GM19035 (cell line): ENCODE measurements around the gene KCNK4.
A peak's percentile ranks its signal among the peaks of the same experiment; 100 is the strongest.

Experiments used
- ATAC-seq: cut with Tn5 transposase; IDR thresholded peaks from one replicate; pipeline ENCODE4 v1.9.1; 2021; ENCODE audit not compliant: unreplicated experiment

The KCNK4 gene

DNA sequence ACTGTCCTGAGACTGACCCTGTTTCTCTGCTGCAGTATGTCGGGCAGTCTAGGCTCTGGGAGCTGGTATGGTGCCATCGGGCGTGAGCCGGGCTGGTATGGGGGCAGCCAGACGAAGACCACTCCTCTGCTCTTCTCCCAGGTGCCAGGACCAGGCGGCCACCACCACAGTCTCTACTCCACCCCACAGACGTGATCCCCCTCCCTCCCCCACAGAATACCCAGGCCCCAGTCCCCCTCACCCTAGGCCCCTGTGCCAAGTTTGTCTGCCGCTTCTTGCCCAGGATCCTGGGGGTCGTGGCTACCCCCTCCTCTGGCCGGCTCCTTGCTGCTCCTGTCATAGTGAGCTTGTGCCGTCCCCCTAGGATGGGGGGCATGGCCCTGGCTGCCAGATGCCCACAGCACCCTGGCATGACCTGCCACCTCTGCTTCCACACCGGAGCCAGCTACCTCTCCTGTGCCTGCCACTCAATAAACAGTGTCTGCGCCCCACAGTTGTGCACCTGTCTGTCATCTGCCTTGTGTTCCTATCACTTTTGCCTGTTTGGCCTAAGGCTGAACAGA lies 2.0 kb upstream of the KCNK4 start:
- ATAC-seq, result no peak

GRCh38 chr11:64290352-64291261 lies 495 bp upstream of the KCNK4 start:
- ATAC-seq, result no peak

- ATAC-seq, result no peak
Observed at GRCh38 chr11:64291752-64292459, 804 bp downstream of the KCNK4 start.

GRCh38 chr11:64292460-64293254 lies 1.6 kb downstream of the KCNK4 start:
- ATAC-seq, result no peak

- ATAC-seq, result no peak
Observed at GRCh38 chr11:64294774-64295173, 3.7 kb downstream of the KCNK4 start.

GRCh38 chr11:64295760-64296159 lies 4.7 kb downstream of the KCNK4 start:
- ATAC-seq, result no peak

DNA sequence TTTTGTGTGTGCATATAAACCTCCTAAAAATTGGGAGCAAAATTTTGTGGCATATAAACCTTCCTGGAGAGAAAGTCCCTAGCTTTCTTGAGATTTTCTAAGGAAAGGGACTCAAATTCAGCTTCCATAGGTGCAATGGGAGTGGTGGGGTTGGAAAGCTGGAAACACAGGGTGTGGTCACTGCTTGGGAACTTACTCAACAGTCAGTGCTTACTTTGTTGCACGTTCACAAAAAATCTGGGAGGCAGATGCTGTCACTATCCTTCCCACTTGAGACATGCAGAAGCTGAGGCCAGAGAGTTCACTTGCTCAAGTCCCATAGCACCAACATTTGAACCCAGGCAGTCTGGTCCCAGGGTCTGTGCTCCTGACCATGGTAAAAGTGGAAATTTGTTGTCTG lies 5.1 kb downstream of the KCNK4 start:
- no peak for ATAC-seq

GRCh38 chr11:64296830-64297698 lies 6.0 kb downstream of the KCNK4 start:
- ATAC-seq, result no peak

GRCh38 chr11:64297699-64298358 lies 6.7 kb downstream of the KCNK4 start:
- no peak for ATAC-seq

DNA sequence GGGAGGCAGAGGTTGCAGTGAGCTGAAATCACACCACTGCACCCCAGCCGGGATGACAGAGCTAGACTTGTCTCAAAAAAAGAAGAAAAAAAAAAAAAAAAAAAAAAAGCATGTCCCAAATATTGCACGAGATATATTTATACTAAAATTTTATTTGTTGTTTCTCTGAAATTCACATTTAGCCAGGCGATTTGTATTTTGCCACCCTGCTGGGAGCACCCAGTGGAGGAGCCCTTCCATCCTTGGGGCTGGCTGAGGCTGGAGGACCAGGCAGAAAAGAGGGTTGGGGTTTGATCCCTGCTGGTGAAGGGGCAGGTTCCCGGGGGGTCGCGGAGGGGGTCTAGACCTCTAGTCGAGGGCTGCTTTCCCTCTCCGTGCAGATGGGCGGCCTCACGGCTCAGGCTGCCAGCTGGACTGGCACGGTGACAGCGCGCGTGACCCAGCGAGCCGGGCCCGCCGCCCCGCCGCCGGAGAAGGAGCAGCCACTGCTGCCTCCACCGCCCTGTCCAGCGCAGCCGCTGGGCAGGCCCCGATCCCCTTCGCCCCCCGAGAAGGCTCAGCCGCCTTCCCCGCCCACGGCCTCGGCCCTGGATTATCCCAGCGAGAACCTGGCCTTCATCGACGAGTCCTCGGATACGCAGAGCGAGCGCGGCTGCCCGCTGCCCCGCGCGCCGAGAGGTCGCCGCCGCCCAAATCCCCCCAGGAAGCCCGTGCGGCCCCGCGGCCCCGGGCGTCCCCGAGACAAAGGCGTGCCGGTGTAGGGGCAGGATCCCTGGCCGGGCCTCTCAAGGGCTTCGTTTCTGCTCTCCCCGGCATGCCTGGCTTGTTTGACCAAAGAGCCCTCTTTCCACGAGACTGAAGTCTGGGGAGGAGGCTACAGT lies 8.1 kb downstream of the KCNK4 start:
- no peak for ATAC-seq

GRCh38 chr11:64299847-64300648 lies 8.9 kb downstream of the KCNK4 start, which contains the start of gene CATSPERZ:
Gene CATSPERZ, plus strand, starts transcription at chr11:64300358. Its CDS starts 53 bp downstream, at chr11:64300411.
- ATAC-seq, result no peak

DNA sequence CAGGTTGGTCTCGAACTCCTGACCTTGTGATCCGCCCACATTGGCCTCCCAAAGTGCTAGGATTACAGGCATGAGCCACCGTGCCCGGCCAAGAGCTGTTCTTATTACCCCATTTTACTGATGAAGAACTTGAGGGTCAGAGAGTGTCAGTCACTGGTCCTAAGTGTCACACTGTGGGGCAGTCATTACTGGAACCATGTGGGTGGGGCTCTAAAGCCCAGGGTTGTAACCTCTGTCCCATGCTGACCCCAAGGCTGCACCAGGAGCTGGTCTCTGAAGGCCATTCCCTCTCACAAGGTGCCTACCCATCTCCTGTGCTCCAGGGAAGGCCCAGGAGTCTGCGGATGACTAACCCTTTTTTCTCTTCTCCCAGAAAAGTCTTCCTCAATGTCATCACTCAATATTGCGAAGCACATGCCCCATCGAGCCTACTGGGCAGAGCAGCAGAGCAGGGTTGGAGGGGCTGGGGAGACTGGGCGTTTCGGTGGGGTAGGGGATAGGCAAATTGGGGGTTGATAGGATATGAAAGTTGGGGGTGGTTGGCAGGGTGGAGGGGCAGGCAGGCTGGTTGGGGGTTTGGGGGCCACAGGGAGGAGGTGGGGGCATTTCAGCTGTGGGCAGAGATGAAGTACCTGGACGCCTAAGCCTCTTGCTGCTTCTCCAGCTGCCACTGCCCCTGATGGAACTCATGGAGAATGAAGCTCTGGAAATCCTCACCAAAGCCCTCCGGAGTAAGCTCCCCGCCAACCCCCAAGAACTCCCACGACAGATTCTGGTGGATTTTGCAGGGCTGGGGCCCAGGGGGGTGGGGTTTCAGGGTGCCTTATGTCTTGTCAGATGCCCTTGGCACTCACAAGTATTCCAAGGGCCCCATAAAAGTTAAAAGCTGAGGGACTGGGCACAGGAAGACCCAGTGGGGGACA lies 12.3 kb downstream of the KCNK4 start:
- no peak for ATAC-seq

GRCh38 chr11:64304032-64304315 lies 12.9 kb downstream of the KCNK4 start:
- no peak for ATAC-seq

DNA sequence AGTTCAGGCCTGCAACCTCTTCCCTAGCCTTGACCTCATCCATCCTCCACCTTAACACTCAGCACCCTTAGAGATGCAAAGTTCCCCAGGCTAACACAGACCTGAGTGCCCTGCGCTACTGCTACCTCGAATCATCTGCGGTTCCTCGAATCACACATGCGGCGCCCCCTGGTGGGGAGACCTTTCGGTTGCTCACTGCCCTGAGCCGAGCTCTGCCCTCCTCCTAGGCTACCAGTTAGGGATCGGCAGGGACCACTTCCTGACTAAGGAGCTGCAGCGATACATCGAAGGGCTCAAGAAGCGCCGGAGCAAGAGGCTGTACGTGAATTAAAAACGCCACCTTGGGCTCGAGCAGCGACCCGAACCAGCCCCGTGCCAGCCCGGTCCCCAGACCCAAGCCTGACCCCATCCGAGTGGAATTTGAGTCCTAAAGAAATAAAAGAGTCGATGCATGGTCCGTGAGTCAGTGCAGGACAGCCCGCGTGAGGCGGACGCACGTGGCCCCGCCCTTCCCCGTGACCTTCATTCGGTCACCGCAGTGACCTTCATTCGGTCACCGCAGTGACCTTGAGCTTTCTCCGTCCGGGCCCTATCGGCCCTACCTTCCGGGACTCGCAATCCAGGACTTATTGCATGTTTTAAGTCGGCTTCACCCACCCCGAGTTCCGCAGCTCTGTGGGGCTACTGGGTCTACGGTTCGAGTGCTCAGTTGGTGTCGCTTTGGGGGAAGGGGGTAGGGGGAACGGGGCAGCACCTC lies 13.4 kb downstream of the KCNK4 start:
- ATAC-seq, result peak; percentile 26

DNA sequence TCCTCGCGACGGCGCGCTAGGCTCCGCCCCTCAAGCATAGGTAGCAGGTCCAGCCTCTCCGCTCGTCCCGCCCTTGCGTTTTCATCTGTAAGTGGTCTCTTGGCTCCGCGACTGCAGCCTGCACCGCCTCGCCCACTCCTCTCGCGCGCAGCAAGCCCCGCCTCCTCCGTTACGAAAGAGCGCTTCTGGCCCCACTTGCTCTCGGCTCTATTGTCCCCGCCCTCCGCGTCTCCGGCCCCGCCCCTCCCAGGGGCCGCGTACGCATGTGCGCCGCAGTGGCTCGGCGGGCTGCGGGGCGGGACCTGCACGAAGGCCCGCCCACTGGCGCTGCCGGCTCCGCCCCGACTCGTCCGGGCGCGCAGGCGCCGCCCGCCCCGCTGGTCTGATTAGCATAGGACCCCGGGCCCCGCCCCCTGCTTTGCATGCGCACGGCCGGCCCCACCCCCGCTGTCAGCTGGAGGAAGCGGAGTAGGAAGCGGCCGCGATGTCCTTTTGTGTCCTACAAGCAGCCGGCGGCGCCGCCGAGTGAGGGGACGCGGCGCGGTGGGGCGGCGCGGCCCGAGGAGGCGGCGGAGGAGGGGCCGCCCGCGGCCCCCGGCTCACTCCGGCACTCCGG lies 14.1 kb downstream of the KCNK4 start, which contains the start of gene ESRRA:
TSS of gene ESRRA (plus strand) at position 450 of the 616 bp plus-strand sequence. CDS start 1,656 bp downstream, outside the sequence.
- peak; percentile 70 for ATAC-seq
